GM19395 (cell line): ENCODE results near the gene POLR3B.
"Not testable (repeated sequence)": the region's sequence is repeated elsewhere in the genome, so short reads cannot be mapped to it uniquely, and the experiment has no call there.

ENCODE experiments used
- ATAC-seq: cut with Tn5 transposase; IDR thresholded peaks from one replicate; pipeline ENCODE4 v1.9.1; 2021; ENCODE audit warnings: mild to moderate bottlenecking, moderate library complexity; ENCODE audit not compliant: unreplicated experiment

POLR3B gene

GRCh38 chr12:106357549-106358395 is at the start of gene POLR3B:
TSS of gene POLR3B (plus strand) at chr12:106357748. CDS start at chr12:106357880, 132 bp downstream.
- ATAC-seq = peak; percentile 90

GRCh38 chr12:106308121-106308520 is 49.4 kb upstream of the POLR3B start:
- ATAC-seq = no peak

GRCh38 chr12:106308611-106309010 is 48.9 kb upstream of the POLR3B start:
- ATAC-seq = no peak

- no peak for ATAC-seq
Observed at GRCh38 chr12:106309671-106310505, 47.7 kb upstream of the POLR3B start.

GRCh38 chr12:106310687-106311086 is 46.9 kb upstream of the POLR3B start:
- no peak for ATAC-seq

GRCh38 chr12:106311139-106311538 is 46.4 kb upstream of the POLR3B start:
- ATAC-seq = no peak

GRCh38 chr12:106313413-106313812 is 44.1 kb upstream of the POLR3B start:
- ATAC-seq = not testable (repeated sequence)

- no peak for ATAC-seq
Observed at GRCh38 chr12:106315523-106315922, 42.0 kb upstream of the POLR3B start.

- no peak for ATAC-seq
Observed at GRCh38 chr12:106317406-106318082, 40.0 kb upstream of the POLR3B start.

GRCh38 chr12:106321139-106321850 is 36.3 kb upstream of the POLR3B start:
- ATAC-seq = no peak

- no peak for ATAC-seq
Observed at GRCh38 chr12:106323537-106323936, 34.0 kb upstream of the POLR3B start.

- ATAC-seq = no peak
Observed at GRCh38 chr12:106327309-106327869, 30.2 kb upstream of the POLR3B start.

GRCh38 chr12:106328735-106329134 is 28.8 kb upstream of the POLR3B start:
- no peak for ATAC-seq

GRCh38 chr12:106329231-106329982 is 28.1 kb upstream of the POLR3B start:
- ATAC-seq = no peak

GRCh38 chr12:106331599-106331998 is 25.9 kb upstream of the POLR3B start:
- ATAC-seq = no peak

- ATAC-seq = no peak
Observed at GRCh38 chr12:106332536-106332935, 25.0 kb upstream of the POLR3B start.

GRCh38 chr12:106333010-106333409 is 24.5 kb upstream of the POLR3B start:
- no peak for ATAC-seq

- ATAC-seq = no peak
Observed at GRCh38 chr12:106333756-106334155, 23.8 kb upstream of the POLR3B start.

GRCh38 chr12:106341086-106341877 is 16.3 kb upstream of the POLR3B start:
- ATAC-seq = no peak
